Rectal smooth muscle tissue (tissue), 1 donor: ENCODE data around the gene TMEM119.
"Not testable (repeated sequence)": the region's sequence is repeated elsewhere in the genome, so short reads cannot be mapped to it uniquely, and the experiment has no call there.

Source experiments
- H3K27ac ChIP-seq: one replicate; pipeline ENCODE4 v1.7.0; 2013; ENCODE audit warnings: low read depth, low read length, inconsistent platforms
- H3K27me3 ChIP-seq: one replicate; pipeline ENCODE4 v1.7.0; 2013; ENCODE audit warnings: low read length; ENCODE audit not compliant: control insufficient read depth, insufficient read depth
- H3K36me3 ChIP-seq: one replicate; pipeline ENCODE4 v1.7.0; 2013; ENCODE audit warnings: low read length; ENCODE audit not compliant: control insufficient read depth, insufficient read depth
- H3K4me1 ChIP-seq: one replicate; pipeline ENCODE4 v1.7.0; 2013; ENCODE audit warnings: low read length; ENCODE audit not compliant: control insufficient read depth, insufficient read depth
- H3K4me3 ChIP-seq: one replicate; pipeline ENCODE4 v1.7.0; 2013; ENCODE audit warnings: low read length
- H3K9ac ChIP-seq: one replicate; pipeline ENCODE4 v1.7.0; 2013; ENCODE audit warnings: low read length

Gene TMEM119

DNA sequence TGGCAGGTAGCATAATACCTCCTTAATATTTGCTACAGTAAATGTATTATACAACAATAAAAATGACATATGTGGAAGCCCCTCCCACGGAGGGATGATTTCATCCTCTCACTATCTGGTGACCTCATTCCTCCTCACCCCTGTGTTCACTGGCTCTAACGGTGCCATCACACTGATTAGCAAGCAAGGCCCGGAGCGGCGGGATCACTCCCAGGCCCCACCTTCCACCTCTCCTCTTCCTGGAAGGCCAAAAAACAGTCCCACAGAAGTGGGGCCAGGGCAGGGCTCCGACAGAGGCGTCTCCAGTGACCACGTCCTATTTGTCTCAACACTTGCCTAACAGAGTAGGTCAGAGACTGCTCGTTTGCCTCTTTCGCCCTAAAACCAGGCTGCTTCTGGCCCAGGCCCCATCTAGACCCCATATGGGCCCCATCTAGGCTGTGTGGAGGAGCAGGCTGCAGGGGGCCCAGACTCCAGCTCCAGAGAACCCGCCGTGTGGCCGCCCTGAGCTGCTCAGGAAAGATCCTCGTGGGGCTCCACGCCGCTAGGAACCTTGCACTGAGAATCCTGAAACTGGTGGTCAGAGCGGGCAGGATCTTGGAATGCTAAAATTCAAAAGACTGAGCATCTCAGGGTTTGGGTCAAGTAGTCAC is 32.1 kb upstream of the TMEM119 start:
- Histone ChIP-seq H3K27me3 (no peaks in the 10 kb centered on the region), H3K36me3 (no peaks in the 10 kb centered on the region), H3K4me3 (peak overlapping the region; percentile 24), H3K9ac (no peak overlapping the region), H3K4me1 (no peaks in the 10 kb centered on the region), H3K27ac (peak overlapping the region; percentile 46)

DNA sequence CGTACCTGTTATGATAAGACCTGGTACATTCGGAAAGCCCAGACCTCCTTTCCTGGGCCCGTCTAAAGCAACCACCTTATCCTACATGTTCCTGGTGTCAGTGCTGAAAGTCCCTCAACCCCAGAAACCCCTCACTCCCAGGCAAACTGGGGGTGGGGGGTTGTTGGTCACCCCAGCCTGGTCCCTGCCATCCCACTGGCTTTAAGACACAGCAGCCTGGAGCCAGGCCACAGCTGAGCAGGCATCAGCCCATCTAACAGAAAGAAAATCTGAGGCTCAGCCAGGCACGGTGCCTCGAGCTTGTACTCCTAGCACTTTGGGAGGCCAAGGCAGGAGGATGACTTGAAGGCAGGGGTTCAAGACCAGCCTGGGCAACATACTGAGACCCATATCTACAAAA is 31.3 kb upstream of the TMEM119 start:
- no peak overlapping the region for H3K27ac ChIP-seq
- H3K9ac ChIP-seq: no peak overlapping the region
- H3K27me3 ChIP-seq: no peaks in the 10 kb centered on the region
- no peaks in the 10 kb centered on the region for H3K4me1 ChIP-seq
- no peak overlapping the region for H3K4me3 ChIP-seq
- H3K36me3 ChIP-seq: no peaks in the 10 kb centered on the region

DNA sequence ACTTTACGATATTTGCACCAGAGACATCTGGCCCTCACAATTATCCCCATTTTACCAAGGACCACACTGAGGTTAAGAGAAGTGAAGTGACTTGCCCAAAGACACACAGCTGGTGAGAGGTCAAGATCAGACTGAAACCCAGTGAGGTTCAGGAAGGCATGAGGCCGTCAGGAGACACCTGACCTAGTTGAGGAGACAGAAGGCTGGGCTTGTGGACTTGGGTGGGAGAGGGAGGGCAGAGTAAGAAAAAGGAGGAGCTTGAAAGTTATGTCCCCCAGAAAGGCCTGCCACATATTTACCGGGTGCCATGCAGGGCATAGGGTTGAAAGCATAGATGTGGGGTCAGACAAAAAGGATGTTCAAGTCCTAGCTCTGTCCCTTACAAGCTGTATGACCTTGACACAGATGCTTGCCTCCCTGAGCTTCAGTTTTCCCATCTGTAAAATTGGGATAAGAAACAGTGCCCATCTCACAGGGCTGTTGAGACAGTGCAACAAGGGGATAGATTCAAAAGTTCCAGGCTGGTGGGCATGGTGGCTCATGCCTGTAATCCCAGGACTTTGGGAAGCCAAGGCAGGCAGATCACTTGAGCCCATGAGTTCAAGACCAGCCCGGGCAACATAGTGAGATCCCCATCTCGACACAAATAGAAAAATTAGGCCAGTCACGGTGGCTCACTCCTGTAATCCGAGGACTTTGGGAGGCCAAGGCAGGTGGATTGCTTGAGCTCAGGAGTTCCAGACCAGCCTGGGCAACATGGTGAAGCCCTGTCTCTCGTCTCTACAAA is 29.4 kb upstream of the TMEM119 start:
- H3K4me1 ChIP-seq: no peaks in the 10 kb centered on the region
- no peak overlapping the region for H3K27ac ChIP-seq
- no peaks in the 10 kb centered on the region for H3K27me3 ChIP-seq
- H3K4me3 ChIP-seq: no peak overlapping the region
- peaks cover 2% of the 10 kb centered on the region for H3K36me3 ChIP-seq
- H3K9ac ChIP-seq: no peak overlapping the region

GRCh38 chr12:108625228-108625627 is 27.3 kb upstream of the TMEM119 start:
- no peaks in the 10 kb centered on the region for H3K27me3 ChIP-seq
- H3K36me3 ChIP-seq: peaks cover 2% of the 10 kb centered on the region
- H3K4me1 ChIP-seq: no peaks in the 10 kb centered on the region
- no peak overlapping the region for H3K9ac ChIP-seq
- H3K27ac ChIP-seq: no peak overlapping the region
- H3K4me3 ChIP-seq: no peak overlapping the region

DNA sequence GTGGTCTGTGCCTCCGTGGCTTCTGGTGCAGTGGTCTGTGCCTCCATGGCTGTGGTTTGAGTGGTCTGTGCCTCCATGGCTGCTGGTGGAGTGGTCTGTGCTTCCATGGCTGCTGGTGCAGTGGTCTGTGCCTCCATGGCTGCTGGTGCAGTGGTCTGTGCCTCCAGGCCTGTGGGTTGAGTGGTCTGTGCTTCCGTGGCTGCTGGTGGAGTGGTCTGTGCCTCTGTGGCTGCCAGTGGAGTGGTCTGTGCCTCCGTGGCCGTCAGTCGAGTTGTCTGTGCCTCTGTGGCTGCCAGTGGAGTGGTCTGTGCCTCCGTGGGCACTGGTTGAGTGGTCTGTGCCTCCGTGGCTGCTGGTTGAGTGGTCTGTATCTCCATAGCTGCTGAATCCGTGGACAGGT is 25.7 kb upstream of the TMEM119 start:
- no peak overlapping the region for H3K27ac ChIP-seq
- no peaks in the 10 kb centered on the region for H3K27me3 ChIP-seq
- H3K36me3 ChIP-seq: peaks cover 2% of the 10 kb centered on the region
- no peak overlapping the region for H3K9ac ChIP-seq
- no peaks in the 10 kb centered on the region for H3K4me1 ChIP-seq
- H3K4me3 ChIP-seq: no peak overlapping the region

DNA sequence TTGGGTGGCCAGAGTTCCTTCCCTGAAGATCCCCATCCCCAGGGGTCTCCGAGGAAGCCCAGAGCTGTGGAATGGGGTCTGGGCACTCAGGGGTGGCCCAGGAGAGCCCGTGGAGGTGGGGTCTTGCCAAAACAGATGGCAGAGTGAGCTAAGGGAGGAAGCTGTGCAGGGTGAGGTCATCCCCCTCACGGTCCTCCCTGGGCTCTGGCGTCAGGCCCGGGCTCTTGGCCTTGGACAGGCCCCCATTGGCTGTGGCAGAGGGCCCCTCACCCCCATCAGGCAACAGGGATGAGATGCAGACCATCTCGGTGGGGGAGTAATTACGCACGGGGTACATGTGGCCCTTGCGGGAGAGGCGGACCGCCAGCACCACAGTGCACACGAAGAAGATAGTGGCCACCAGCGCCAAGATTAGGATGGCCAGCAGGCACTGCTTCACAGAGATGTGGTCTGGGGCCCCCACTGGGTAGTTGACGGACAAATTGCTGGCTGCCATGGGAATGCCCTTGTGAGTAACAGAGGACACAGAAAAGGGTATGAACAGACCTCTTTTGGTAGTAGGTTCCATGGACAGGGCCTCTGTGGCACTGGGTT is 25.1 kb upstream of the TMEM119 start:
- Histone ChIP-seq H3K27ac (no peak overlapping the region), H3K36me3 (peaks cover 2% of the 10 kb centered on the region), H3K4me3 (no peak overlapping the region), H3K4me1 (no peaks in the 10 kb centered on the region), H3K27me3 (no peaks in the 10 kb centered on the region), H3K9ac (no peak overlapping the region)

GRCh38 chr12:108622421-108622820 is 24.5 kb upstream of the TMEM119 start:
- Histone ChIP-seq H3K27ac (no peak overlapping the region), H3K4me1 (no peaks in the 10 kb centered on the region), H3K4me3 (no peak overlapping the region), H3K36me3 (peaks cover 2% of the 10 kb centered on the region), H3K27me3 (no peaks in the 10 kb centered on the region), H3K9ac (no peak overlapping the region)

GRCh38 chr12:108621161-108621560 is 23.3 kb upstream of the TMEM119 start:
- Histone ChIP-seq H3K27me3 (no peaks in the 10 kb centered on the region), H3K27ac (no peak overlapping the region), H3K36me3 (peaks cover 2% of the 10 kb centered on the region), H3K9ac (no peak overlapping the region), H3K4me1 (no peaks in the 10 kb centered on the region), H3K4me3 (no peak overlapping the region)

DNA sequence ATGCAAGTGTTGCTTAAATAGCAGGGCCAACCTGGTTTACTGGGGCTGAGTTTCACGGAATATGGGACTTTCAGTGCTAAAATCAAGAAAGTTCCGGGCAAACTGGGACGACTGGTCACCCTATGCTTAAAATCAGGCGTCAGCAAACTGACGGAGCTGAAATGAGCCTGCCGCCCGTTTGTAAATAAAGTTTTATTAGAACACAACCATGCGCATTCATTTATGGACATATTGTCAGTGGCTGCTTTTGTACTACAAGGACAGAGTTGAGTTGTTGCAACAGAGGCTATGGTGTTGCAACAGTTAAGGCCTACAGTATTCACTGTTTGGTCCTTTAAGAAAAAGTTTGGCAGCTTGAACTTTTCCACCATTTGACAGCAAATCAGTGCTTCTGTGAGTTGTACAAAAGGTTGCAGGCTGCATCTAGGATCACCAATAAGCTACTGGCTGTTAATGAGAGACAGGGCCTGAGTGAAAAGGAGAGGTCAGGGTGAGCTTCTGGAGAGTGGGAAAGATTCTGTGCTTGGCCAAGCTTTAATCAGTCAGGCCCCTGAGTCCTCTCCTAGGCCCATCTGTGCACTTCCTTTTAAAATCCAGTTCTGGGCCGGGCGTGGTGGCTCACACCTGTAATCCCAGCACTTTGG is 22.5 kb upstream of the TMEM119 start:
- Histone ChIP-seq H3K36me3 (peaks cover 2% of the 10 kb centered on the region), H3K27me3 (no peaks in the 10 kb centered on the region), H3K27ac (no peak overlapping the region), H3K4me3 (no peak overlapping the region), H3K4me1 (no peaks in the 10 kb centered on the region), H3K9ac (no peak overlapping the region)

GRCh38 chr12:108619369-108620160 is 21.7 kb upstream of the TMEM119 start:
- Histone ChIP-seq H3K36me3 (peaks cover 2% of the 10 kb centered on the region), H3K4me3 (no peak overlapping the region), H3K4me1 (no peaks in the 10 kb centered on the region)

GRCh38 chr12:108618953-108619274 is 21.0 kb upstream of the TMEM119 start:
- H3K27ac ChIP-seq, H3K4me3 ChIP-seq, H3K27me3 ChIP-seq, H3K4me1 ChIP-seq, H3K9ac ChIP-seq, H3K36me3 ChIP-seq: not testable (repeated sequence)

More at GRCh38 chr12:108619369-108620160, 21.7 kb upstream of the TMEM119 start:
- no peak overlapping the region for H3K9ac ChIP-seq
- no peaks in the 10 kb centered on the region for H3K27me3 ChIP-seq
- no peak overlapping the region for H3K27ac ChIP-seq
